NCI-H2029 treated with DMSO at 0.1 percent for 48 hours (cell line): ENCODE results near the gene NUAK2.
A peak's percentile ranks its signal among the peaks of the same experiment; 100 is the strongest.

Source experiments
- DNase-seq: peaks from one replicate; lab custom pipeline; 2025; lab: John Stamatoyannopoulos, UW

The NUAK2 gene

DNA sequence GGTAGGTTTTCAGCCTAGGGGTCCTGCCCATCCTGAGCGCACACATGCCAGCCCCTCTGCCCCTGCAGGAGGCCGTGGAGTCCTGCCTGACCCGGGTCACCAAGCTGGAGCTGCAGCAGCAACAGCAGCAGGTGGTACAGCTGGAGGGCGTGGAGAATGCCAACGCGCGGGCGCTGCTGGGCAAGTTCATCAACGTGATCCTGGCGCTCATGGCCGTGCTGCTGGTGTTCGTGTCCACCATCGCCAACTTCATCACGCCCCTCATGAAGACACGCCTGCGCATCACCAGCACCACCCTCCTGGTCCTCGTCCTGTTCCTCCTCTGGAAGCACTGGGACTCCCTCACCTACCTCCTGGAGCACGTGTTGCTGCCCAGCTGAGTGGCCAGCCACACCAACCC, 49.8 kb downstream of the NUAK2 start:
- DNase-seq: no peak

DNA sequence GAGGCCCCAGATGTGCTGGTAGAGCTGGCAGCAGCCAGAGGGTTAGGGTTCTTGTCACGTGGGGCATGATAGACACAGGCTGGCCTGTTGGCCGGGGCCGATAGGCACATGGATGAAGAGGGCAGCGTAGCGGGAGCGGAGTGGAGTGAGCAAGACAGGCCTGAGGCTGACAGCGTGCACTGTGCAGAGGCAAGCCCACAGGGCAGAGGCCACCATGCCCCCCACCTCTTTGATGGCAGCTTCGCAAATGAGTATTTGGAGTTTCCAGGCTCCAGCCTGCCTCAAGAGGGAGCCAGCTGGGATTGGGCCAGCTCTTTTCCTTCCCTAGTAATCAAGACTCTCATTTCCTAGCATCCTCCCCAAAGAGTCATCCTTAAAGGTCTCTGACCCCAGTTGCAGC, 50.3 kb downstream of the NUAK2 start:
- DNase-seq: peak; percentile 20

DNA sequence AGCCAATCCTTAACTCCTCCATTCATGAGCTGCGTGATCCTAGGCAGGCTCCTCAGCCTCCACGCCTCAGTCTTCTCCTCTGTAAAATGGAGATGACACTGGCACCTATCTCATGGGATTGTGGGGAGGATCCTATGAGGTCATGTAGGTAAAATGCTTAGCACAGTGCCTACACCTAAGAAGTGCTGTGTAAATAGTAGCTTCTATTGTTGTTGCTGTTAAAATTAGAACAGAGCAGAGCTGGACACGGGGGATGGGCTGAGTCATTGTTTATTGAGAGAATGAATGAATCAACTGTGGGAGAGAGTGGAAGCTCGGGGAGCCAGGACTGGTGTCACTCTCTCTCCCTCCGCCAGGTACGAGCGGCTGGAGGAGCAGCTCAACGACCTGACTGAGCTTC, 50.8 kb downstream of the NUAK2 start:
- DNase-seq: peak; percentile 80

DNA sequence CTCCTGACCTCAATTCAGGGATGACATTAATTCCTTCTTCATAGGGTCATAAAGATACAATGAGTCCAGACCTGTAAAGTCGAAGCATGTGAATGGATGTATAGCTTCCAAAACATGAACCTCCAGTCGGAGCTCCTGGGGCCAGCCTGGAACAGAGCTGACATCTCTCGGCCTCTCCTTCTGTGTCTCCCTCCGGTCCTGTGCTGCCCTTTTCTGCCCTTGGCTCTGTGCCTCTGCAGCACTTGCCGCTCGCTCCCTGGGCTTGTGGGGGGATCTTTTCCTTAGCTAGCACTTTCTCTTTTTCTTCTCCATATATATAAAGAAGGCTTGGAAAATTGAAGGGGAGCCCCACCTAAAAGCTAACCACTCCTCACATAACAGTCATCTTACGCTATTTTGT, 51.3 kb downstream of the NUAK2 start:
- no peak for DNase-seq

DNA sequence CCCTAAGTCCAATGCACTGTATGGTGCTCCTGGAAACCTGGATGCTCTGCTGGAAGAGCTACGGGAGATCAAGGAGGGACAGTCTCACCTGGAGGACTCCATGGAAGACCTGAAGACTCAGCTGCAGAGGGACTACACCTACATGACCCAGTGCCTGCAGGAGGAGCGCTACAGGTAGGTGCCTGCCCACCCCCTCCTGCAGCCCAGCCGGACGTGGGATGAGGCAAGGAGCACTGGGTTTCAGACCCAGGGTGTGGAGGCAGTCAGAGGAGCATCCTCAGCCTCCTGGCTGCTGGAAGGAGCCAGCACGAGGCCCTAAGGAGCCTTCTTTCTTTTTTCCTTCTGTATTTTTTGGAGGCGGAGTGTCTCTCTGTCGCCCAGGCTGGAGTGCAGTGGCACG, 51.8 kb downstream of the NUAK2 start:
- DNase-seq: no peak

DNA sequence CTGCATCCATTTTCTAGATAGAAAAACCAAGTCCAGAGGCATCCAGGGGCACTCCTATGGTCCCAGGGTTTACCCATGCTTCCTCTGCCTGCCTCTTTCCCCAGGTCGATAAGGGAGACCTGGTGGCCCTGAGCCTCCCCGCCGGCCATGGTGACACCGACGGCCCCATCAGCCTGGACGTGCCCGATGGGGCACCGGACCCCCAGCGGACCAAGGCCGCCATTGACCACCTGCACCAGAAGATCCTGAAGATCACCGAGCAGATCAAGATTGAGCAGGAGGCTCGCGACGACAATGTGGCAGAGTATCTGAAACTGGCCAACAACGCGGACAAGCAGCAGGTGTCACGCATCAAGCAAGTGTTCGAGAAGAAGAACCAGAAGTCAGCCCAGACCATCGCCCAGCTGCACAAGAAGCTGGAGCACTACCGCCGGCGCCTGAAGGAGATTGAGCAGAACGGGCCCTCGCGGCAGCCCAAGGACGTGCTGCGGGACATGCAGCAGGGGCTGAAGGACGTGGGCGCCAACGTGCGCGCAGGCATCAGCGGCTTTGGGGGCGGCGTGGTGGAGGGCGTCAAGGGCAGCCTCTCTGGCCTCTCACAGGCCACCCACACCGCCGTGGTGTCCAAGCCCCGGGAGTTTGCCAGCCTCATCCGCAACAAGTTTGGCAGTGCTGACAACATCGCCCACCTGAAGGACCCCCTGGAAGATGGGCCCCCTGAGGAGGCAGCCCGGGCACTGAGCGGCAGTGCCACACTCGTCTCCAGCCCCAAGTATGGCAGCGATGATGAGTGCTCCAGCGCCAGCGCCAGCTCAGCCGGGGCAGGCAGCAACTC, 52.5 kb downstream of the NUAK2 start:
- DNase-seq: no peak

DNA sequence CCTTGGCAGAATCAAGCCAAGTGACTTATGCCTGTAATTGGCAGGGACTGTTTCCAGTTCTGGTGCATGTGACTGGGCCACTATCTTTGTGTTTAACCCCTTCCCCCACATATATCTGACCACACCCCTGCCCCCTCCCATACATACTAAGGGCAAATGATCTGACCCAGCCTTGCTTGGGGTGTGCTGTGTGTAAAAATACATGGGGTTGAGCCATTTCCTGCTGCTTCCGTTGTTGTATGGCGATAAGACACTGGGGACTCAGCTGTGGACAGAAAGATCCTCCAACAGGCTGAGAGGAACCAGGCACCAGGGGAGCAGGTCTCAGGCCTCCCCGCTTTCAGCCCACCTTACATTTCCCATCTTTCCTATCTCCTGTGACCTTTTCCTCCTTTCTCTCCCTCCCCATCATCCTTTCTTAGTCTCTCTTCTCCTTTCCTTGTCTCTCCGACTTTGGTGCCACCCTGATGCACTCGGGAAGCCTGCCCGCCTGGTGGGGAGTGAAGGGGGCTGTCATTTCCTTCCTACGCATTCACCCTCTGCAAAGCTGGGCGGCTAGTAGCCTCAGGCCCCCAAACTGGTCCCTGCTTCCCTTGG, 54.1 kb downstream of the NUAK2 start:
- DNase-seq: no peak

DNA sequence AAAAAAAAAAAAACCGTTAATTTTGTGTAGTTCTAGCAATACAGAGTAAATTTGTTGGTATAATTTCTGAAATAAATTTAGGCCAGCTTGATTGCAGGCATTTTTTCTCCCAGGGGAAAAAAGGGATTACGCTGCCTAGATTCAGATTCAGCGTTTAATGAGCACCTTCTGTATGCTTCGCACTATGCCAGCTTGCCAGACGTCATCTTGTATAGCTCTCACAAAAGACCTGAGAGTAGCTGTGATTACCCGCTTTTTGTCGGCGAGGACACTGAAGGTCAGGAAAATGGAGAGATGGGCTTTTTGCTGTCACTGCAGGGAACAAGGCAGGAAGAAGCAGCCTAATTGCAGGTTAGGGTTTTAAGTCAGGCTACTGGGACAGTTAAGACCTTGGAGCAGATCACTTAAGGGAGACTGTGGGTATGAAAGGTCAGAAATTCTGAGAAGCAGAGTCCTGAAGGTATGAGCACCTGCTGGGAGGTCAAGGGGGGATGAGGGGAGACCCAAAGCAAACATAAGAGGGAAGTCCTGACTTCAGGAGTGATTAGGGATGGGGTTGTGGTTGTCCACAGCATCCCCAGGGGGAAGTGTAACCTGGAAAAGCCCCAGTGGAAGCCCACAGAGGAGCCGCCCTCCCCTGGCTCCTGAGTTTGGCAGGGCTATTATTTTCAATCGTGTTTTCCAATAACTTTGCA, 54.8 kb downstream of the NUAK2 start:
- no peak for DNase-seq

DNA sequence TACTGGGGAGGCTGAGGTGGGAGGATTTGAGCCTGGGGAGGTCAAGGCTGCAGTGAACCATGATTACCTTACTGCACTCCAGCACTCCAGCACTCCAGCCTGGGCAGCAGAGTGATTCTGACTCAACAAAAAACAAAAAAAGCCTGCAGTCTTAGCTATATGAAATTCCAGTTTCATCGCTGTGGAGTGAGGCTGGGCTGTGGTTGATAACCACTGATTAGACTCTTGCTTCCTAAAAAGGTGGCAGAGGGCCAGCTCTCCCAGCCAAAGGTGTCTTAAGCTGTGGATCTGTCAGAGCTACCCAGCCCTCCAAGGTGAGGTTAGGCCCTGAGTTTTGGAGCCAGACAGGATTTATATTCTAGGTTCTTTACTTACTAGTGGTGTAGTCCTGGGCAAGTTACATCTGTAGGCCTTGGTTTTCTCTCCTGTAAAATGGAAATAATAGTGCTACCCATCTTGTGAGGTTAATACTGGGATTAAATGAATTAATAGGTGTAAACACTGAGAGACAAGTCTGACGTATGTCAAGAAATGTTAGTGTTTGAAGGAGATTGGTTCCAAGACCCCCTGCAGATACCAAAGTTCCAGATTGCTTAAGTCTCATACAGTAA, 57.9 kb downstream of the NUAK2 start:
- no peak for DNase-seq

DNA sequence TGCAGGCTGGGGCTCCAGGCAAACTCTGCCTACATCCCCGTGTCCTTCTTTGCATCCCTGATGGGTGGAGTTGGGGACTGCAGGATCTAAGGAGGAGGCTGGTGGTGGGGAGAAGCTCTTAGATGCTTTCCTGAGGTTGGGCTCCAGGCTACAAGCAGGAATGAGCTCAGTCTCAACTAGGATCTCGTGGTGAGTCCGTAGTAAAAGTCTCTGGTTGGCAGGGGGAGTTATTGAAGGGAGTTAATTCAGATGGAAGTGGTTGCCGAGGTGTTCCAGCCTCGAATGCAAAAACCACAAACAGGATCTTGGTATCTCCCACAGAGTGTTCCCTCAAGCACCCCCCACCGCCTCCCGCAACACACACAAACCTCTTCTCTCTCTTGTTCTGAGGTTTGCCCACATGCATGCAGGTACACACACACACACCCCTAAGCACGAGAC, 58.8 kb downstream of the NUAK2 start:
- no peak for DNase-seq

DNA sequence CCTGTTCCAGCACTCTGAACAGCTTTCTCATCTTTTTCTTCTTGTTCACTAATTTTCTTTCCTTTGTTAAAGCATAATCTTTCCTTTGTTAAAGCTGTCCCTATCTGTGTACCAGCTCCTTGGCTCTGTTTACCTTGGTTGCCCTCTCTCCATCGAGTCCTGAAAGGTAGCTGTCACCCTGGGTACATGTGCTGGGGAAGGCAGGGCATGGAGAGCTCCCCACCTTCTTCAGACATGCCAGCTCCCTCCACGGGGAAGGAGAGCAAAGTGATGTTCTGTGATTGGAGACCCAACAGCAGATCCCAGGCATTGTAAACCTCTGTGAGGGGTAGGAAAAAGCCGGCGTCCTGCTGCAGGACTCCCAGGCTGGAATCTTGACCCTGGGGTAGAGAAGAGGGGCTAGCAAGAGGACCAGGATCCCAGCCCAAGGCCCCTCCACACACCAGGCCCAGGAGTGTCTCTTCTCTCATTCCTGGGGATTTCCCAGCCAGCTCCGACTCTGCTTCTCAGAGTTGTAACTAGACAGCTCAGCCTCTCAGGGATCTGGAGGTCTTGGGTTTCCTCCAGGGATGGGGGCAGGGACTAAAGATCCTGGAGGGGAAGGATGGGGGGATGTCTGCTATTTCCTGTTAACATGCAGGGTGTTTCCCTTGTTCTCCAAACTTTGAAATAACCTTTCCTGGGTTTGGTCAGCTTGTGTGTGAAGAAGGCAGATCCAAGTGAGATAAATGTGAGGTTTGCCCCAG, 59.4 kb downstream of the NUAK2 start:
- DNase-seq: no peak

DNA sequence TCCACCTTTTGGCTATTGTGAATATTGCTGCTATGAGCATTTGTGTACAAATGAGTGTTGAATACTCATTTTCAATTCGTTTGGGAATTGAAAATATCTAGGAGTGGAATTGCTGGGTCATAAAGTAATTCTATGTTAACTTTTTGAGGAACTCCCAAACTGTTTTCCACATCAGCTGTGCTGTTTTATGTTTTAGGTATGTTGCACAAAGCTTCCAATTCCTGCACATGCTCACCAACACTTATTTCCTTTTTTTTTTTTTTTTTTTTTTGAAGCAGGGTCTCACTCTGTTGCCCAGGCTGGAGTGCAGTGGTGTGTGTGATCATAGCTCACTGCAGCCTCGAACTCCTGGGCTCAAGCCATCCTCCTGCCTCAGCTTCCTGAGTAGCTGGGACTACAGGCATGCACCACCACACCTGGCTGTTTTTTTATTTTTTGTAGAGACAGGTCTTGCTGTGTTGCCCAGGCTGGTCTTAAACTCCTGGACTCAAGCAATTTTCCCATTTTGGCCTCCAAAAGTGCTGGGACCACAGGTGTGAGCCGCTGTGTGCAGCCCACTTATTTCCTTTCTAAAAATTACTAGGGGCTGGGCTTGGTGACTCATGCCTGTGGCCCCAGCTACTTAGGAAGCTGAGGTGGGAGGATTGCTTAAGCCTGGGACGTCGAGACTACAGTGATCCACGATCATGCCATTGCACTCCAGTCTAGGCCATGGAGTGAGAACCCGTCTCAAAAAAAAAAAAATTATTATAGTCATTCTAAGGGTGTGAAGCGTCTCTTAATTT, 60.4 kb downstream of the NUAK2 start:
- DNase-seq: no peak

DNA sequence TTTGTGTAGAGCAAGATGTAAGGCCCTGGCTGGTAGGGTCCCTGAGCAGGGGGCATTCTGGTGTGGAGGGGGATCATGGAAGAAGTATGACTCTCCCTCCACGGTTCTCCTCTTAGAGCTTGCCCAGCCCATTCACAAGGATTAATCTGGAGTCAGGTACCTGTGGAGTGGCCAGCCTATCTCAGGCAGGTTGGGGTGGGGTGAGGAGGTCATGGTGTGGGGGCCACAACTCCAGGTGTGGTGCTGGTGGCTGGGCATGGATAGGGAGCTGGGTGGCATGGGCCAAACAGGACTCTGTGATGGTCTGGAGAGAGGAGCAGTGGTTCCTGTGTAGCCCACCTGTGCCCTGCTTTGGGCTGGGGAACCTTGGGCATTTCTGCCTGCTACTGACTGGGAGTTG, 61.5 kb downstream of the NUAK2 start:
- no peak for DNase-seq

DNA sequence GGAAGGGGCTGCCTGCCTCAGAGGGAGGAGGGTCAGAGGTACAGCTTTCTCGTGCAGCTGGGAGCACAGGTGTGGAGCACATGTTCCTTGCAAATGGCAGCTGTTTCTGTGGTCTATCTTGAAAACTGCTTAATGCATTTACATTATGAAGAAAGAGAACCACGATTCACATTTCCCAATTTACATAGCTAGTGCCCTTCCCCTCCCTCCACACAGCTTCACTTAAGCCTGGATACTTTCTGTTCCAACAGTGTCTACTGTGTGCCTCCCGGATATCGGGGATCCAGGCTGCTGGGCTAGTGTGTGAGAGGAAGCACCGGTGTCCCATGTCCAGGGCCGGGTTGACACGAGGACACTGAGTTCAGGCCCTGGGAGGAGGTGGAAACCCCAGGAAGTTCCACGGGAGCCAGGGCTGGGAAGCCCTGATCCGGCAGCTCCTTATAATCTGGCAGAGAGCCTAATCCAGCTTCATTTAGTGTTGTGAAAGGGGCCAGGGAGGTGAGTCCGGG, 62.2 kb downstream of the NUAK2 start:
- no peak for DNase-seq

DNA sequence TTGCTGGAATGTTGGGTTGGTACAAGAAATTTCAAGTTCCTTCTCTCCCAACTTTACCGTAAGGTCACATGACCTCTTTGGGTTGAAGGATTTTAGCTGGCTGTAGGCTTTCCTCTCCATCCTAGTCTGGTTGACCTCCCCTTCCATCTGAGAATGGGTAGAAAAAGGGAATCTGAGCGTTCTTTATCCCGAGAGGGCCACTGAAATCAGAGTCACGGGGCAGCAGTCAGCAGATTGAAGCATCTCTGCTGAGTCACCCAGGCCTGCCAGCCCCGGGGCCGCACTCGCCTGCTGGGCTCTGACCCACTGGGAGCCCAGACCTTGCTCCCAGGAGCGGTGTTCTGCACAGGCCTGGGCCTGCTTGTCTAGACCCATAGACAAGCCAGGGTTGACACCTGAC, 62.8 kb downstream of the NUAK2 start:
- no peak for DNase-seq

DNA sequence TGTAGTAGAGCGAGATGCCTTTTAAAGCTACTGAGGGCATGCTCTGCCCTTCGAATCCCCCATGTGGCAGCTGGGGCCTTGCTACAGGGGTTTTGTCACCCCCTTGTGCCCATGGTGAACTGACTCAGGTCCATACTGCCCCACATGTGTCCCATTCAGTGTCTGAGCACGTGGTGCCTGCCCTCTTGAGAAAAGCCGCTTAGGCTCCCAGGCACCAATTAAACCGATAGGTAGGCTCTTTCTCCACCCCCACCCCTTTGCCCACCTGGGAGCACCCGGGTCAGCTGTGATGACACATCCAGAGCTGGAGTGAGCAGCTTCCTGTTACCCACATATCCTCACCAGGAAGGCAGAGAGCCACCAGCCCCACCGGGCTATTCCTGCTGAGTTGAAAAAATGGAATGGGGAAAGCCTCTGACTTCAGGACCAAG, 63.3 kb downstream of the NUAK2 start:
- DNase-seq: no peak

DNA sequence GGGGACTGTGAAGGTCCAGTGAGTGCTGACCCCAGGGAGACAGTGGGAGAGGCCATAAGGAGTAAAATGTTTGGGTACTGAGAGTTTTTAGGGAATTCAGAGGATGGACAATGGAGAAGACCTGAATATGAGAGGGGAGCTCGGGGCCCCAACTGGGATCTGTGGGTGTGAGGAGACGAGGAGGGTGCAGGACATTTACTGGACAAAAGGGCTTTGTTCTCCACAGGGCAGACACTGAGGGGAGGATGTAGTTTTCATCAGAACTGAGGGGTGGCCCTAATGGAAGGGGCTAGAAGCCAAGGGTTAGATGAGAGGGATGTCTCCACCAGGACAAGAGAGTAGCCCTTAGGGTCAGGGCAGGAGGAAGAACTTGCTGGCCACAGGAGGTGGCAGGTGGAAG, 63.8 kb downstream of the NUAK2 start:
- no peak for DNase-seq

DNA sequence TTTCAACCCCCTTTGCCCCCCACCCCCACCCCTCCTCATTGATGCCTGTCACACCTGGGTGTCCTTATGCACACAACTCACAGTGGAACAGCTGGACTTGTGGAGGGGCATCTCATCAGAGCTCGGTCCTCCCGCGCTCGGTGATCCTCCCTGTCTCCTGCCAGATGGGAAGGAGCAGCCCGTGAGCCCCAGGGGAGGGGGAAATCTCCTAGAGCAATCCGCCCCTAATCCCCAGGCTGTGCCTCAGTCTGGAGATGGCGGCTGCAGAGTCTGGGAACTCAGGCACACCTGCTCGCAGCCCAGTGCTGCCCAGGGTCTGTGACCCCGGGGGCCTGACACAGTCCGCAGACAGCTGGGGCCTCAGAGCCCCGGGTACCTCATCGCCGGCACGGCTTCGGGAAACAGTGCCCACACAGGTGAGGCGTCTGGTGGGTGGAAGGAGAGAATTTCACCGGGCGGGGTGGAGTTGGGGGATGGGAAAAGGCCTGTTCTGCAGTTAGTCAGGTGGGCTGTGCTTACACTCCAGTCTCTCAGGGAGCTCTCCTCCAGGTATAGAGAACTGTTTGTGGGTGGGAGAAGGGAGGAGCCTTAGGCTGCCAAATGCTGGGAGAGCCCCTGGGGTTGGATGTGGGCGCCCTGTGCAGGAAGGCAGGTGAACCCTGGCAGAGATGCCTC, 64.5 kb downstream of the NUAK2 start:
- DNase-seq: no peak

DNA sequence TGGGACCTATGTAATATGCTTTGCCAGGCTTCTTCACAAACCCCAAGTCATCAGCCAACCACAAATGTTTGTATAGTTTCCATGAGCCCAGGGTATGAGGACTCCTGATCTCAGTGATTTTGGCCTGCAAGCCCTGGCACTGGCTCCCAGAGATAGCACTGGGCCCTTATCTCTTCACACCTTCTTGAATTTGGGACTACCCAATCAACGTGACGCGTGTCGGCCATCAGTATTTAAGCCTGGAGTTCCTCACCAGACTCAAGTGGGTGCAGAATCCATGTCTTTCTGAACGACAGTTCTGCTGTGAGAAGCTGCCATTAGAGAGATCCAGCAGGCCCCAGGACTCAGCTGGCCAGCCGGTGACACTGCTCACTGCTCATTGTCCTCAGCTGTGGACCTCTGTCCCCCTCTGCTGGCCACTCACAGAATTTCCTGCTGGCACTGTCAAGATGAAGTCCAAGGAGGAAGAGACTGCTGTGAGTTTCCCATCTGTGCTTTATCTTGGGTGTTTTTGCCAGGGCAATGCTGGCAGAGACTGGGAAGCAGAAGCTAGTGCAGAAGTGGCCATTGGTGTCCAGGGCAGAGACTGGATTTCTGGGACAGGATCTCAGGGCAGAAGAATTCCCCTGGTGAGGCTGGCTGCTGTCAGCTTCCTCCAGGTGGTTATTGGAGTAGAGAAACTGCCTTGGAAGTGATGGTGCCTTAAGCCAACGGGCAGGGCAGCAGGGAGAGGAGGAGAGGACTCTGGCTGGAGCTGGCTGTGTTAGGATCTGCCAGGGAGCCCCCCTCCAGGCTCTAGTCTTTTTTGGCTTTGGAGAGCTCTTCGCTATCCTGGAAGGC, 65.4 kb downstream of the NUAK2 start:
- DNase-seq: peak; percentile 51
